A673 (cell line): ENCODE data around the gene DAB1. TPM values are rescaled to one million over a fixed set of nuclear protein-coding genes. Genes with fewer than 3 reads are reported as not detected.

Experiments
- BruUV-seq: library from RNA; stranded (reverse); fragments of 400-500 nt; replicated peaks from 2 replicates; lab custom pipeline; 2021; lab: Mats Ljungman, UMichigan
- CTCF ChIA-PET: fragments of 300-600 bp; sonication (Branson Sonifier 250); formaldehyde crosslinking; loops from one replicate; lab custom pipeline; 2022; ENCODE audit warnings: antibody characterized with exemption; lab: Charles Lee
- POLR2A ChIA-PET: fragments of 300-600 bp; sonication (Branson Sonifier 250); formaldehyde crosslinking; loops from one replicate; lab custom pipeline; 2022; ENCODE audit warnings: antibody characterized with exemption; ENCODE audit not compliant: low non-redundant PET; lab: Charles Lee
- DNase-seq: peaks from one replicate; pipeline ENCODE4 v3.0.0-alpha.2; 2015; ENCODE audit warnings: low spot score
- H3K27ac ChIP-seq: fragments of 200-600 bp; sonication (generic); 2 replicates; pipeline ENCODE4 v1.5.1; 2016; ENCODE audit warnings: mixed run types, low read depth, mild to moderate bottlenecking, mixed read lengths, antibody characterized with exemption, low read length; ENCODE audit not compliant: poor library complexity, severe bottlenecking
- H3K27me3 ChIP-seq: fragments of 200-600 bp; sonication (generic); replicated peaks from 2 replicates; pipeline ENCODE4 v1.6.1; 2017; ENCODE audit warnings: mixed run types, low read depth, mild to moderate bottlenecking, mixed read lengths, antibody characterized with exemption, low read length; ENCODE audit not compliant: insufficient read depth, poor library complexity
- H3K36me3 ChIP-seq: fragments of 200-600 bp; sonication (generic); 2 replicates; pipeline ENCODE4 v1.6.1; 2016; ENCODE audit warnings: mixed run types, mild to moderate bottlenecking, mixed read lengths, antibody characterized with exemption, low read length; ENCODE audit not compliant: insufficient read depth, poor library complexity, severe bottlenecking
- H3K4me1 ChIP-seq: fragments of 200-600 bp; sonication (generic); 2 replicates; pipeline ENCODE4 v1.6.1; 2017; ENCODE audit warnings: mixed run types, mild to moderate bottlenecking, mixed read lengths, antibody characterized with exemption, low read length; ENCODE audit not compliant: insufficient read depth, poor library complexity, severe bottlenecking
- H3K4me3 ChIP-seq: fragments of 200-600 bp; sonication (generic); 2 replicates; pipeline ENCODE4 v1.5.1; 2016; ENCODE audit warnings: low read depth, mixed run types, mild to moderate bottlenecking, mixed read lengths, low read length; ENCODE audit not compliant: poor library complexity, severe bottlenecking
- H3K9me3 ChIP-seq: fragments of 200-600 bp; sonication (generic); 2 replicates; pipeline ENCODE4 v1.6.1; 2016; ENCODE audit warnings: mixed run types, low read depth, mild to moderate bottlenecking, mixed read lengths, antibody characterized with exemption, low read length; ENCODE audit not compliant: poor library complexity, severe bottlenecking
- CTCF ChIP-seq: fragments of 300-800, 200-600 bp; sonication (generic); conservative IDR thresholded peaks from 2 replicates; pipeline ENCODE4 v1.5.1; 2017; ENCODE audit warnings: low read depth, mild to moderate bottlenecking, antibody characterized with exemption, low read length, moderate library complexity, mixed read lengths
- EZH2 ChIP-seq: fragments of 200-600 bp; sonication (generic); IDR thresholded peaks from 2 replicates; pipeline ENCODE4 v1.6.1; 2017; ENCODE audit warnings: borderline replicate concordance, low read depth, mild to moderate bottlenecking, mixed read lengths, antibody characterized with exemption, low read length; ENCODE audit not compliant: poor library complexity, severe bottlenecking
- intact Hi-C: fragments of 100-400 bp; cut with micrococcal nuclease; formaldehyde crosslinking; loops from one replicate; pipeline ENCODE4 v1.10.0; 2022; ENCODE audit not compliant: unreplicated experiment
- total RNA-seq: library from RNA; stranded (reverse); gene quantifications from 2 replicates; pipeline ENCODE4 v1.2.3, GENCODE V29; 2021

DAB1 gene
- total RNA-seq, 1 experiment from 2014 or later = 112 TPM

- Histone ChIP-seq H3K4me1 (peaks cover 6% of the 10 kb centered on the region), H3K9me3 (no peaks in the 10 kb centered on the region), H3K27ac (no peak overlapping the region), H3K4me3 (no peak overlapping the region), H3K36me3 (no peaks in the 10 kb centered on the region), H3K27me3 (no peaks in the 10 kb centered on the region)
- no peak for TF ChIP-seq EZH2
- TF ChIP-seq CTCF = no peak
- DNase-seq = no peak
- POLR2A ChIA-PET = no interaction called here
- intact Hi-C loops = no loop called here
- BruUV-seq = no TSS peak
- CTCF ChIA-PET = no interaction called here
Measured at GRCh38 chr1:57311411-57311810, 112.4 kb downstream of the DAB1 start.

- Histone ChIP-seq H3K4me3 (no peak overlapping the region), H3K27me3 (no peaks in the 10 kb centered on the region), H3K27ac (no peak overlapping the region), H3K4me1 (peaks cover 6% of the 10 kb centered on the region), H3K36me3 (no peaks in the 10 kb centered on the region), H3K9me3 (no peaks in the 10 kb centered on the region)
- no TSS peak for BruUV-seq
- ChIA-PET CTCF (no interaction called here), POLR2A (no interaction called here)
- TF ChIP-seq EZH2 (no peak), CTCF (no peak)
- intact Hi-C loops = no loop called here
- no peak for DNase-seq
Measured at GRCh38 chr1:57311006-57311405, 112.9 kb downstream of the DAB1 start.

- peaks cover 6% of the 10 kb centered on the region for H3K4me1 ChIP-seq
- TF ChIP-seq EZH2 = no peak
- no peak for TF ChIP-seq CTCF
- no peaks in the 10 kb centered on the region for H3K36me3 ChIP-seq
- H3K27me3 ChIP-seq = no peaks in the 10 kb centered on the region
- CTCF ChIA-PET = no interaction called here
- no peak overlapping the region for H3K27ac ChIP-seq
- no peaks in the 10 kb centered on the region for H3K9me3 ChIP-seq
- no peak for DNase-seq
- no TSS peak for BruUV-seq
- no peak overlapping the region for H3K4me3 ChIP-seq
- POLR2A ChIA-PET = no interaction called here
- intact Hi-C loops = no loop called here
Measured at GRCh38 chr1:57309630-57310029, 114.2 kb downstream of the DAB1 start.
